IPS-15b (cell line): ENCODE measurements around the gene PHF21A.

Source experiments
- H3K27me3 ChIP-seq: one replicate; pipeline ENCODE4 v1.6.1; 2013; ENCODE audit warnings: low read length; ENCODE audit not compliant: control insufficient read depth, insufficient read depth
- H3K36me3 ChIP-seq: one replicate; pipeline ENCODE4 v1.6.1; 2013; ENCODE audit warnings: low read length; ENCODE audit not compliant: control insufficient read depth, insufficient read depth
- H3K4me1 ChIP-seq: one replicate; pipeline ENCODE4 v1.6.1; 2013; ENCODE audit warnings: mild to moderate bottlenecking, low read length; ENCODE audit not compliant: control insufficient read depth, insufficient read depth
- H3K4me3 ChIP-seq: one replicate; pipeline ENCODE4 v1.5.1; 2013; ENCODE audit warnings: low read depth, low read length
- H3K9ac ChIP-seq: one replicate; pipeline ENCODE4 v1.6.1; 2013; ENCODE audit warnings: low read depth, mild to moderate bottlenecking, low read length
- H3K9me3 ChIP-seq: one replicate; pipeline ENCODE4 v1.6.1; 2013; ENCODE audit warnings: mild to moderate bottlenecking, low read length; ENCODE audit not compliant: control insufficient read depth, insufficient read depth

Gene PHF21A

DNA sequence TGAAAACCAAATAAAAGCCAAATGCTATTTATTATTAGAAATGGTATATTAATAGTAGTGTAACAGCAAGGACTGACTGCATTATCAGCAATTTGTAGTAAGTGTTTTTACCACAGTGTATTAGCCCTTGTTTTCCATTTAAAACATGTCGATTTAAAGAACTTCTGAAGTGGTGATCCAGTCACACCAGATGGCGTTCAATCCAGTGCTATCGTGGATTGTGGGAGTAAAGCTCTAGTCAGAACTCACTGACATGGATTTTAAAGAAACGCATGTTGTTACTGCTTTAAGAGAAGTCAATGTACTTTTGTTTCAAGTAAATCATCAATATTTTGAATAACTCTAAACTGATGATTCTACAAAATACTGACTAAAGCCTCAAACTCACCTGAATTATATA is 147.7 kb downstream of the PHF21A start:
- no peaks in the 10 kb centered on the region for H3K4me1 ChIP-seq
- no peaks in the 10 kb centered on the region for H3K9me3 ChIP-seq
- no peak overlapping the region for H3K4me3 ChIP-seq
- peaks cover 6% of the 10 kb centered on the region for H3K36me3 ChIP-seq
- no peaks in the 10 kb centered on the region for H3K27me3 ChIP-seq
- H3K9ac ChIP-seq, result no peak overlapping the region

DNA sequence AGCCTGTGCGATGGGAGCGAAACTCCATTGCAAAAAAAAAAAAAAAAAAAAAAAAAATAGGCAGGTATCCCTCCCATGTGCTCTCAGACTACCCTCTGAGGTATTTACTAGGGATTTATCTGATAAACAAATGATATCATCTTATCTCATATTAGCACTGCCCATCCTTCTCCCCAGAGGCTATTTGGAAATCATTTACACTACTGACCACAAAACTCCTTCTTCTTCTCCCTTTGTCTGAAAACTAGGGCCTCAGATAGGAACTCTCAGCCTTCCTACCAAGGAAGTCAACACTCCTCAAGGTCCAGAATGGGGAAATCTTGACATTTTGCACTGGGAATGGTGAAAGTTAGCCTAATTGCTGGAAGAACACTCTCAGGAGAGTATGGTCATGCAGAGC is 152.4 kb downstream of the PHF21A start:
- Histone ChIP-seq H3K9ac (no peak overlapping the region), H3K9me3 (no peaks in the 10 kb centered on the region), H3K36me3 (peaks cover 2% of the 10 kb centered on the region), H3K27me3 (no peaks in the 10 kb centered on the region), H3K4me1 (no peaks in the 10 kb centered on the region), H3K4me3 (no peak overlapping the region)

DNA sequence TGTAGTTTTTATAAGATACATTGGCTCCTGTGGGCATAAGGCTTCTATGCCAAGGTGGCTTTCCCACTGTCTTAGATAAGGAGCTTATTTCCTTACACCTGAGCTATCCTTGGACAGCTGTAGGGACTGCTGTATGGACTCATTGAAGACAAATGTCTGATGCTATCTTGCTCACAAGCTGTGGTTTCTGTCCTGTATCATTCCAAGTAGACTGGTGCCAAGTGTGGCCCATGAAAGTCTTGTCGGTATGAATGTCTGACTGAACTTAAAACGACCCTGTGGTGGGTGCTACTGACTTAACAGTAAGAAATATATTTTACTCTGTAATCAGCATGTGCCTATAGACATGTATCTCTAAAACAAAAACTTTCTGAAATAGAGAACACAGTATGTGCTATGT is 153.7 kb downstream of the PHF21A start:
- Histone ChIP-seq H3K9me3 (no peaks in the 10 kb centered on the region), H3K27me3 (no peaks in the 10 kb centered on the region), H3K4me1 (no peaks in the 10 kb centered on the region), H3K9ac (no peak overlapping the region), H3K36me3 (peaks cover 2% of the 10 kb centered on the region), H3K4me3 (no peak overlapping the region)

DNA sequence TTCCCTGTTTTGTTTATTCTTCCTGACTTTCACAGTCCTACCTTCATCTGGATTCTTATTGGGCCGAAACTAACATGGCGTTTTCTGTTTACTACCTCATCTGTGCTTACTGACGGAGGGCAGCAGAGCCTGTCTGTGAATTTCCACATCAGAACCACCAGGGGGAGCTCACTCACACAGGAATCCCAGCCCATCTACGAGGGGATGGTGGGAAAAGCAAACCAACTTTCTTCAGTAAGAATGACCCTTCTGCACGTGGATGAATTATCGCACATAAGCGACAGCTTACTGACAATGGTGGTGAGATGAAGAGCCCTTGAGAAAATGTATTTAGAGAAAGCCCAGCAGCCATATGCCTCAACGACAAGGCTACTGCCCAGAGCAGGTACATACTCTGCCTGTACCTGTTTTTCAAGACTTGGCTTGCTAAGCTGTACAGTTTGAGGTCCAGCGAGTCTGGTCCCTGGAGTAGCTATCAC is 156.3 kb downstream of the PHF21A start:
- no peaks in the 10 kb centered on the region for H3K4me1 ChIP-seq
- no peak overlapping the region for H3K9ac ChIP-seq
- no peaks in the 10 kb centered on the region for H3K27me3 ChIP-seq
- no peaks in the 10 kb centered on the region for H3K9me3 ChIP-seq
- no peak overlapping the region for H3K4me3 ChIP-seq
- H3K36me3 ChIP-seq, result no peaks in the 10 kb centered on the region

DNA sequence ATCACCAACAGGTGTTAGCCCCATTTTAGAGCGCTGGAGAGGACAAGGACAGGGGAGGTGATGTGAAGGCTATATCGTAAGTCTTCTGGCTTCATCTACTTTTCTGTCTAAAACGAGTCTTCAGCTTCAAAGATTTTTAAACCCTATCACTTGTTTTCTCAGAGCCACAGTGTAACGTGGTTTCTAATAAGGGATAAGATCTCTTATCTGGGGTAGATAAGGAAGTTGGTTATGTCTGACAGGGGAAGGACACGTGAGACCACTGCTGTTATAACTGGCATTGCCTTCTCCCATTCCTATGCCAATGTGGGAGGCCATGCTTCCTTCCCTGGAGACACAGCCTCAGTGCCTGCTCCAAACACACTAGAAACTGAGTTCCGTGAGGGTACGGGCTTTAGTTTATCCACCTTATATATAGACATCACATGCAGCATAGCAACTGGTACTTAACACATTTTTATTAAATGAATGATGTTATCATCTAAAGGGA is 159.5 kb downstream of the PHF21A start:
- no peaks in the 10 kb centered on the region for H3K9me3 ChIP-seq
- no peaks in the 10 kb centered on the region for H3K4me1 ChIP-seq
- H3K4me3 ChIP-seq, result no peak overlapping the region
- no peaks in the 10 kb centered on the region for H3K36me3 ChIP-seq
- H3K27me3 ChIP-seq, result no peaks in the 10 kb centered on the region
- no peak overlapping the region for H3K9ac ChIP-seq

DNA sequence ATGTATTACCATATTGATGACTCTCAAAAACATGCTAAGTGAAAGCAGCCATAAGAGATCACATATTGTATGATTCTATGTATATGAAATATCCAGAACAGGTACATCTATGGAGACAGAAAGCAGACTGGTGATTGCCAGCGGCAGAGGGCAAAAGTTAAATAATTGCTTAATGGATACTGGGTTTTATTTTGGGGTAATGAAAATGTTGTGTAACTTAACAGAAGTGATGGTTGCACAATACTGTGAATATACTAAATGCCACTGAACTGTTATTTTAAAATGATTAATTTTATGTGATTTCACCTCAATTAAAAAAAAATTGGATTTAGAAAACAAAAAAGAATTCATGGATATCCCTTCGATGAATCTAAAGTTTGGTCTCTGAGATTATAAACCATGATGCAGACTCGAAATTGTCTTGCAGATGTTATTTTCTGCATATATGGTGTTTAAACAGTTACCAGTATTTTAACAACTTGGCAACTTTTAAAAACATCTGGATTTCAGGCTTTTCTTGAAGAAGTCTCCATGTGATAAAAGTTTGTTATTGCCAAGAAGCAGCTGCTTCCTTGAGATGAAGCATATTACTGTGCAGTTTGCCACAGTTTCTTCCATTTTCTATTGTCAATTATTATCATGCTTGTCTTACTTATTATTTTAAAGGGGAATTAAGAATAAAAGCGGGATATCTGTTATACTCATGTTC is 160.7 kb downstream of the PHF21A start:
- Histone ChIP-seq H3K4me1 (no peaks in the 10 kb centered on the region), H3K36me3 (no peaks in the 10 kb centered on the region), H3K27me3 (no peaks in the 10 kb centered on the region), H3K4me3 (no peak overlapping the region), H3K9me3 (no peaks in the 10 kb centered on the region), H3K9ac (no peak overlapping the region)

DNA sequence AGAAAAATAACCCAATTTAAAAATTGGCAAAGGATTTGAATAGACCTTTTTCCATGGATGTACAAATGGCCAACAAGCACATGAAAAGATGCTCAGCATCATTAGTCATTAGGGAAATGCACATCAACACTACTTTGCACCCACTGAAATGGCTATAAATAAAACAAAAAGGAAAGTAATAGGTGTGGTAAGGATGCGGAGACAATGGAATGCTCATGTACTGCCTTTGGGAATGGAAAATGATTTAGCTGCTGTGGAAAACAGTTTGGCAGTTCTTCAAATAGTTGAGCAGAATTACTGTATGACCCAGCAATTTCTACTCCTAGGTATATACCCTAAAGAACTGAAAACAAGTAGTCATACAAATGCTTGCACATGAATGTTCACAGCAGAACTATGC is 161.4 kb downstream of the PHF21A start:
- no peaks in the 10 kb centered on the region for H3K9me3 ChIP-seq
- H3K4me3 ChIP-seq, result no peak overlapping the region
- H3K4me1 ChIP-seq, result no peaks in the 10 kb centered on the region
- H3K27me3 ChIP-seq, result no peaks in the 10 kb centered on the region
- no peak overlapping the region for H3K9ac ChIP-seq
- no peaks in the 10 kb centered on the region for H3K36me3 ChIP-seq

DNA sequence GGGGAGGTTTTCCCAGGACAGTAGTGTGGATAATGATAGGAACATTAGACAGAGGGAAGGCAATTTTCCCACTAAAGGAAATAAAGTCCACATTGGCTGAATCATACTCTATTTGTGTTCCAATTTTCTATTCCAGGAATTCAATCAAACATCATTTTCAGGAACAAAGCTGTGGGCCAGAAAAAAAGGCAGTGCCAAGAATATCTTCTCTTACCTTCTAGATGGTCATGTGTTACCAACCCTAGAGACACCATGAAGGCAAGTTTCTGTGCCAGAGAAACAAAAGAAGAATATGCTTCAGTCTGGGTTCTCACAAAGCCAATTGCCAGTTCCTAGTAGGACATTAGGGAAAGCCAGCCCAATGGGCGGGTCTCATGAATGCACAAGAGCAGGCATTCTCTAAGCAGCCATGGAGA is 171.3 kb downstream of the PHF21A start:
- no peak overlapping the region for H3K4me3 ChIP-seq
- H3K36me3 ChIP-seq, result no peaks in the 10 kb centered on the region
- H3K9ac ChIP-seq, result no peak overlapping the region
- H3K9me3 ChIP-seq, result no peaks in the 10 kb centered on the region
- H3K4me1 ChIP-seq, result no peaks in the 10 kb centered on the region
- no peaks in the 10 kb centered on the region for H3K27me3 ChIP-seq

DNA sequence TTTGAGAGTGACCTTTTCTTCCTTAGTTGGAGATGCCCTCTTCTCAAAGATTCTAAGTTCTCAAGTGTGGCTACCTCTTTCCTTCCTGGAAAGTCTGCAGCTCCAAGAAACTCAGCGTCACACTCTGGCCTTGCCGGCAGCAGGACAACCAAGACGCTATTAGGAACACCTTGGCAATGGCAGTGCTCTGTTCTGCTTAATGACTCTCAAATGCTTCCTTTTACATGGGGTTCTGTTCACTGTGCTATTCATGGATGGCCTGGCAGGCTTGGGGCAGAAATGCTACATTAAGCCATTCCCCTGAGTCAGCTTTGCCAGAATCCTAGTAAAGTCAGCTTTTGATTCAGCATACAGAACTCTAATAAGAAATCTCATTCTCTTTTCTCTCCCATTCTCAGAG is 172.9 kb downstream of the PHF21A start:
- Histone ChIP-seq H3K9me3 (no peaks in the 10 kb centered on the region), H3K9ac (no peak overlapping the region), H3K36me3 (no peaks in the 10 kb centered on the region), H3K4me1 (no peaks in the 10 kb centered on the region), H3K4me3 (no peak overlapping the region), H3K27me3 (no peaks in the 10 kb centered on the region)

DNA sequence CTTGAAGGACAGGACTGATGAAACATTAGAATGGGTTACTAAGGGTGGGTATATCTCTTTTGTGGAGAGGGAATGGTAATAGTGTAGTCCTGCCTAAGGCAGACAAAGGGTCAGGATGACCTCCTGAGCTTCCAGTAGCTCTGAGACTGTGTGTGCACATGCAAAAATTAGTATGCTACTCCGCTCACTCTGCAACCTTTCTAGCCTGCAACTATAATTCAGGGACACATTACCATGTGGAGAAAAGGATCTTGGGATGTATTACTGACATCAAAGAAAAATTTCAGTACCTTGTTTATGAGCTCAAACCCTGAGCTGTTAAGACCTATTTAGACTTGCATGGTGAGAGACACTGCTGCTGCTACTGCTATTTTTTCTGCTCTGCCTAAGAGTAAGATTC is 173.4 kb downstream of the PHF21A start:
- Histone ChIP-seq H3K9ac (no peak overlapping the region), H3K9me3 (no peaks in the 10 kb centered on the region), H3K4me3 (no peak overlapping the region), H3K4me1 (no peaks in the 10 kb centered on the region), H3K27me3 (no peaks in the 10 kb centered on the region), H3K36me3 (no peaks in the 10 kb centered on the region)

DNA sequence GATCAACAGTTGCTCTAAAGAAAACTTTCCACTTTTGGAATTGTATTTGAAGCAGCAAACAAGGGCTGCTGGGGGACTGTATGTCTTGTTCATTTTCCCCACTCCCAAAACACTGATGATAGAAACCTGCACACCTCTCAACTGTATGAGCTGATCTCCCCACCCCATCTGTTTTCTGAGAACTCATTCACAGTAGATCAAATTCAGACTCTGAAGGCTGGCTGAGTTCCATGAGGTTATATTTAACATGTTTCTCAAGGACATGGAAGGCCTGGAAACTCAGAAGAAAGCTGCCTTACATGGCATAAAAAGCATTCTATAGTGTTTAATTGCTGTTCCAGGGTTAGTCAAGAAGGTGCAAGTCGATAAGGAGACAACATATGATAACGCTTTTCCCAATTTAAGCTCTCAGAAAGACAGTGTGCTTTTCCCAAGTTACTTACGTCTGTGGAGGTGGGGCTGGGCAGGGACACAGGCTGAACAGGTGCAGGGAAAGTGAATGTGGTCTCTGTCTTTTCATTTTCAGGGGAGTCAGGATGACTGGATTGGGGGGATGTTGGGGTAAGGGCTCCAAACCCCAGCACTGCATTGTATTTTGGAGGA is 175.8 kb downstream of the PHF21A start:
- H3K36me3 ChIP-seq, result no peaks in the 10 kb centered on the region

DNA sequence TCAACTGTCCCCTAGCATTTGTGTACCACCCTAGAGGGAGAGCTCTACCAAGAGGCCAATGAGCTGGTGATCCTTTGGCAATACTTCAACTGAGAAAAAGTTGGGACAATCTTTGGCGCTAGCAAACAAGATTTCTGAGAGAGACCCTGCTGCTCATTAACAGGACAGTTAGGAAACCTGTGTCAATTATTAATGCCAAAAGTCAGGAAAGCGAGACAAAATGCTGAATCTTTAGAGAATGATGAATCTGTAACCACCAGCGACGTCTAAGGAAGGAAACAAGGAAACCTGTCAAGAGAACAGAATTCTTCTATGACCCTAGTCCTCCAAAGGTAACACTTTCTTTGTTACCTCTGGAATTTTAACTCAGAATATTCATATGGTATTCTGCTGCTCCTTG is 178.9 kb downstream of the PHF21A start:
- Histone ChIP-seq H3K9me3 (no peaks in the 10 kb centered on the region), H3K36me3 (no peaks in the 10 kb centered on the region), H3K4me1 (peaks cover 2% of the 10 kb centered on the region), H3K27me3 (no peaks in the 10 kb centered on the region), H3K4me3 (no peak overlapping the region), H3K9ac (no peak overlapping the region)

More for the DNA sequence above, 175.8 kb downstream of the PHF21A start:
- Histone ChIP-seq H3K9me3 (no peaks in the 10 kb centered on the region), H3K27me3 (no peaks in the 10 kb centered on the region), H3K4me3 (no peak overlapping the region), H3K9ac (no peak overlapping the region), H3K4me1 (no peaks in the 10 kb centered on the region)
